ENCODE measurements around the gene TMEM219.

The TMEM219 gene

GRCh38 chr16:29982560-29983419 is 20.9 kb downstream of the TMEM219 start:
- Histone ChIP-seq H3K27me3 (ENCODE audit: control insufficient read depth, insufficient read depth, low read length) (no peaks in the 10 kb centered on the region), H3K9me3 (ENCODE audit: control insufficient read depth, insufficient read depth, low read length) (no peaks in the 10 kb centered on the region), H3K4me3 (ENCODE audit: low read length) (no peak overlapping the region), H3K27ac (ENCODE audit: low read length) (no peak overlapping the region), H3K4me1 (ENCODE audit: control insufficient read depth, insufficient read depth, low read length) (no peaks in the 10 kb centered on the region), H3K36me3 (ENCODE audit: control insufficient read depth, insufficient read depth, low read length) (peaks cover 46% of the 10 kb centered on the region)
- no peak for DNase-seq (ENCODE audit: low read depth, low spot score)
- no CpG with 5 or more reads among the region's 24 CpGs for WGBS (ENCODE audit: insufficient coverage, insufficient read length)

GRCh38 chr16:29983420-29984136 is 21.7 kb downstream of the TMEM219 start:
- Histone ChIP-seq H3K4me3 (ENCODE audit: low read length) (no peak overlapping the region), H3K4me1 (ENCODE audit: control insufficient read depth, insufficient read depth, low read length) (no peaks in the 10 kb centered on the region), H3K9me3 (ENCODE audit: control insufficient read depth, insufficient read depth, low read length) (no peaks in the 10 kb centered on the region), H3K27ac (ENCODE audit: low read length) (no peak overlapping the region), H3K27me3 (ENCODE audit: control insufficient read depth, insufficient read depth, low read length) (no peaks in the 10 kb centered on the region), H3K36me3 (ENCODE audit: control insufficient read depth, insufficient read depth, low read length) (peaks cover 45% of the 10 kb centered on the region)
- no peak for DNase-seq (ENCODE audit: low read depth, low spot score)
- no CpG with 5 or more reads among the region's 12 CpGs for WGBS (ENCODE audit: insufficient coverage, insufficient read length)

- WGBS (ENCODE audit: insufficient coverage, insufficient read length) = no CpG with 5 or more reads among the region's 6 CpGs
- H3K4me1 ChIP-seq (ENCODE audit: control insufficient read depth, insufficient read depth, low read length) = no peaks in the 10 kb centered on the region
- no peak for DNase-seq (ENCODE audit: low read depth, low spot score)
- H3K27me3 ChIP-seq (ENCODE audit: control insufficient read depth, insufficient read depth, low read length) = no peaks in the 10 kb centered on the region
- H3K4me3 ChIP-seq (ENCODE audit: low read length) = no peak overlapping the region
- no peak overlapping the region for H3K27ac ChIP-seq (ENCODE audit: low read length)
- H3K9me3 ChIP-seq (ENCODE audit: control insufficient read depth, insufficient read depth, low read length) = no peaks in the 10 kb centered on the region
- peaks cover 40% of the 10 kb centered on the region for H3K36me3 ChIP-seq (ENCODE audit: control insufficient read depth, insufficient read depth, low read length)
Measured at GRCh38 chr16:29984137-29984763, 22.4 kb downstream of the TMEM219 start.

- Histone ChIP-seq H3K9me3 (ENCODE audit: control insufficient read depth, insufficient read depth, low read length) (no peaks in the 10 kb centered on the region), H3K4me1 (ENCODE audit: control insufficient read depth, insufficient read depth, low read length) (no peaks in the 10 kb centered on the region), H3K27me3 (ENCODE audit: control insufficient read depth, insufficient read depth, low read length) (no peaks in the 10 kb centered on the region), H3K27ac (ENCODE audit: low read length) (no peak overlapping the region), H3K4me3 (ENCODE audit: low read length) (no peak overlapping the region), H3K36me3 (ENCODE audit: control insufficient read depth, insufficient read depth, low read length) (peaks cover 39% of the 10 kb centered on the region)
- no CpG with 5 or more reads among the region's 5 CpGs for WGBS (ENCODE audit: insufficient coverage, insufficient read length)
- DNase-seq (ENCODE audit: low read depth, low spot score) = no peak
Measured at GRCh38 chr16:29984764-29985147, 22.9 kb downstream of the TMEM219 start.

GRCh38 chr16:29985271-29985811 is 23.5 kb downstream of the TMEM219 start:
- Histone ChIP-seq H3K27ac (ENCODE audit: low read length) (no peak overlapping the region), H3K4me3 (ENCODE audit: low read length) (no peak overlapping the region), H3K27me3 (ENCODE audit: control insufficient read depth, insufficient read depth, low read length) (no peaks in the 10 kb centered on the region), H3K36me3 (ENCODE audit: control insufficient read depth, insufficient read depth, low read length) (peaks cover 39% of the 10 kb centered on the region), H3K9me3 (ENCODE audit: control insufficient read depth, insufficient read depth, low read length) (no peaks in the 10 kb centered on the region), H3K4me1 (ENCODE audit: control insufficient read depth, insufficient read depth, low read length) (no peaks in the 10 kb centered on the region)
- no peak for DNase-seq (ENCODE audit: low read depth, low spot score)
- no CpG with 5 or more reads among the region's 28 CpGs for WGBS (ENCODE audit: insufficient coverage, insufficient read length)

- WGBS (ENCODE audit: insufficient coverage, insufficient read length) = no CpG with 5 or more reads among the region's 20 CpGs
- H3K27ac ChIP-seq (ENCODE audit: low read length) = no peak overlapping the region
- no peak overlapping the region for H3K4me3 ChIP-seq (ENCODE audit: low read length)
Measured at GRCh38 chr16:29986231-29986630, 24.4 kb downstream of the TMEM219 start.

GRCh38 chr16:29986931-29987330 is 25.1 kb downstream of the TMEM219 start:
- no peak overlapping the region for H3K4me3 ChIP-seq (ENCODE audit: low read length)
- peaks cover 34% of the 10 kb centered on the region for H3K36me3 ChIP-seq (ENCODE audit: control insufficient read depth, insufficient read depth, low read length)
- WGBS (ENCODE audit: insufficient coverage, insufficient read length) = no CpG with 5 or more reads among the region's 5 CpGs
- no peak overlapping the region for H3K27ac ChIP-seq (ENCODE audit: low read length)
- no peak for DNase-seq (ENCODE audit: low read depth, low spot score)
- no peaks in the 10 kb centered on the region for H3K4me1 ChIP-seq (ENCODE audit: control insufficient read depth, insufficient read depth, low read length)
- no peaks in the 10 kb centered on the region for H3K27me3 ChIP-seq (ENCODE audit: control insufficient read depth, insufficient read depth, low read length)
- no peaks in the 10 kb centered on the region for H3K9me3 ChIP-seq (ENCODE audit: control insufficient read depth, insufficient read depth, low read length)

More at GRCh38 chr16:29986231-29986630, 24.4 kb downstream of the TMEM219 start:
- no peak for DNase-seq (ENCODE audit: low read depth, low spot score)
- no peaks in the 10 kb centered on the region for H3K27me3 ChIP-seq (ENCODE audit: control insufficient read depth, insufficient read depth, low read length)
- H3K36me3 ChIP-seq (ENCODE audit: control insufficient read depth, insufficient read depth, low read length) = peaks cover 40% of the 10 kb centered on the region
- no peaks in the 10 kb centered on the region for H3K4me1 ChIP-seq (ENCODE audit: control insufficient read depth, insufficient read depth, low read length)
- H3K9me3 ChIP-seq (ENCODE audit: control insufficient read depth, insufficient read depth, low read length) = no peaks in the 10 kb centered on the region

GRCh38 chr16:29987371-29988085 is 25.6 kb downstream of the TMEM219 start:
- H3K9me3 ChIP-seq (ENCODE audit: control insufficient read depth, insufficient read depth, low read length) = no peaks in the 10 kb centered on the region
- H3K27ac ChIP-seq (ENCODE audit: low read length) = no peak overlapping the region
- H3K36me3 ChIP-seq (ENCODE audit: control insufficient read depth, insufficient read depth, low read length) = peaks cover 35% of the 10 kb centered on the region
- no peak overlapping the region for H3K4me3 ChIP-seq (ENCODE audit: low read length)
- no peaks in the 10 kb centered on the region for H3K27me3 ChIP-seq (ENCODE audit: control insufficient read depth, insufficient read depth, low read length)
- no peaks in the 10 kb centered on the region for H3K4me1 ChIP-seq (ENCODE audit: control insufficient read depth, insufficient read depth, low read length)
- DNase-seq (ENCODE audit: low read depth, low spot score) = no peak
- no CpG with 5 or more reads among the region's 35 CpGs for WGBS (ENCODE audit: insufficient coverage, insufficient read length)

GRCh38 chr16:29988346-29989075 is 26.6 kb downstream of the TMEM219 start:
- Histone ChIP-seq H3K4me3 (ENCODE audit: low read length) (no peak overlapping the region), H3K27me3 (ENCODE audit: control insufficient read depth, insufficient read depth, low read length) (no peaks in the 10 kb centered on the region), H3K36me3 (ENCODE audit: control insufficient read depth, insufficient read depth, low read length) (peaks cover 25% of the 10 kb centered on the region), H3K27ac (ENCODE audit: low read length) (no peak overlapping the region), H3K9me3 (ENCODE audit: control insufficient read depth, insufficient read depth, low read length) (no peaks in the 10 kb centered on the region), H3K4me1 (ENCODE audit: control insufficient read depth, insufficient read depth, low read length) (no peaks in the 10 kb centered on the region)
- no CpG with 5 or more reads among the region's 17 CpGs for WGBS (ENCODE audit: insufficient coverage, insufficient read length)
- no peak for DNase-seq (ENCODE audit: low read depth, low spot score)
